Bone marrow (tissue), 2 donors: ENCODE measurements around the gene TSPAN3.

Experiments used
- DNase-seq, 2 donors: peaks; one replicate each; lab custom pipeline; 2025; lab: John Stamatoyannopoulos, UW

Gene TSPAN3

GRCh38 chr15:77009646-77010311 lies 61.1 kb downstream of the TSPAN3 start:
- DNase-seq: no peak

GRCh38 chr15:77009176-77009575 lies 61.7 kb downstream of the TSPAN3 start:
- no peak for DNase-seq

- no peak for DNase-seq
Measured at GRCh38 chr15:77004189-77004588, 66.7 kb downstream of the TSPAN3 start.

- DNase-seq: peak in 1 of 2 donors; percentile 66
Measured at GRCh38 chr15:77002954-77003912, 67.7 kb downstream of the TSPAN3 start.

GRCh38 chr15:77002436-77002835 lies 68.5 kb downstream of the TSPAN3 start:
- no peak for DNase-seq

GRCh38 chr15:77001966-77002365 lies 68.9 kb downstream of the TSPAN3 start:
- DNase-seq: no peak

DNA sequence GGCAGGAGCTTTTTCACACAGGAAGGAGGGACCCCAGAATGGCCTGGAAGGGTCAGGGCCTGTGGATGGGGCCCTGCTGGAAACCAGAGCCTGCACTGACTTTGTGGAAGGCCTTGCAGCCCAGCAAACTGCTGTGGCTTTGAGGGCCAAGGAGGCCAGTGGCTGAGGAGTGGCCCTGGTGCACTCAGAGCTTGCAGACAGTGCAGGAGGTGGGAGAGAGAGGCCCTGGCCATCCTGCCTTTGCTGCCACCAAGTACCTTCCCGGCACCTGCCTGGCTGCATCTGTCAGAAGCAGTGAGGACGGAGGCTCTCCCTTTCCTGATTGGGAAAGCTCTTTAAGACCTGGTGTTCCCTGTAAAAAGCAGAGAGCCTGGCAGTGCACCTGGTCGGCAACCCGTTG lies 69.6 kb downstream of the TSPAN3 start:
- DNase-seq: no peak

GRCh38 chr15:76999996-77000395 lies 70.9 kb downstream of the TSPAN3 start:
- DNase-seq: no peak

- DNase-seq: no peak
Measured at GRCh38 chr15:76998663-76999285, 72.1 kb downstream of the TSPAN3 start.

DNA sequence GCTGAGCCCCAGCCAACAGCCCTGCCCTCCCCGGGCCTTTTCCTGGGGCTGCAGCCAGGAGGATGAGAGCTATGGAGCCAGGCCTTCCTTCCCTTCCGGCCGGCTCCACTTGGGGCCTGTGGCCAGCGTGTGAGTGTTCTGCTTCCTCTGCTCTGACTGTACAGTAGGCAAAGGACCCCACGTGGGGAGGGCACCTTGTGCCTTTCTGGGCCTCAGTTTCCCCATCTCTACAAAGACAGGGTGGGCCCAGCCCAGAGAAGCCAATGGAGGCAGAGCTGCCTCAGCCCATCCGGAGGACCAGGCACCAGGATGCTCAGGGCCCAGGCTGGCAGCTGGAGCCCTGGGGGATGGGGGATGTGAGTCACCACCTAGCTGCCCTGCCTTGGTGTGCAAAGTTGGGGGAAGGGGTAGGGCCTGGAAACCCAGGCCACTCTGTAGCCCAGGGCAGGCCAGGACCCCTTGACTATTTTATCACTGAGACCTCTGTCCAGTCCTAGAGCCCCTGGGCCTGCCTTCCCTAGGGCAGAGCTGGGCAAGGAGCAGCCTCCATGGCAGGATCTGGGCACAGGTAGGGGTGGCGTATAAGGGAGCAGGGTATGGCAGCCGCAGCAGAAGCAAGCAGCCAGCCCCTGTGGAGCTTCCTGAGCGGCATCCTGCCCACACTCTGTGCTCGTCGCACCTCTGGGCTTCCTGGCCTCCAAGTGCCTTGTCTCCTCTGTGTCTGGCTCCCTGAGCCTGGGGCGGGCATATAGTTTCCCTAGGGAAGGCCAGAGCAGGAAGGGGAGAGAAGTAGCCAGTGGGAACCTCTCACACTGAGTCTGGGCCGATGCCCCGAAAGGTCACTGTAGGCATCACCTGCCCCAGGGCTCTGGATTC lies 74.1 kb downstream of the TSPAN3 start:
- DNase-seq: no peak

DNA sequence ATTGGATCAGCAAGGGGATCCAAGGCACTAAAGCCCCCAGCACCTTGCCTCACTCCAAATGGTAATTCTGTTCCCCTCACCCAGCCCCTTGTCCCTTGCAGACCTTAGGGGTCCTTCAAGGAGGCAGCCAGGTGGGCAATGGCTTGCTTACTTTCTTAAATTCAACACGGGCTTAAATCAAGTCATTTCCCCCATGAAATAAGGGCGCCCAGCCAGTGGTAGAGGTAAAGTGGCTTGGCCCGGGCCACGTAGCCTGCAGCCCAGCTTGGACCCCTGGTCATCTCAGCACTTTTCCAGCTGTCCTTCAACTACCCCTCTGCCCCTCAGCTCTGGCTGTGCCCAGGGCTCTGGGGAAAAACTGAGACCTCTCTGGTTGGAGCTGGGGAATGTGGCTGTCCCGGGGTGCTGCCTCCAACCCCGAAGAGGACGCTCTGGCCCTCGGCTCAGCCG lies 74.8 kb downstream of the TSPAN3 start:
- DNase-seq: no peak

DNA sequence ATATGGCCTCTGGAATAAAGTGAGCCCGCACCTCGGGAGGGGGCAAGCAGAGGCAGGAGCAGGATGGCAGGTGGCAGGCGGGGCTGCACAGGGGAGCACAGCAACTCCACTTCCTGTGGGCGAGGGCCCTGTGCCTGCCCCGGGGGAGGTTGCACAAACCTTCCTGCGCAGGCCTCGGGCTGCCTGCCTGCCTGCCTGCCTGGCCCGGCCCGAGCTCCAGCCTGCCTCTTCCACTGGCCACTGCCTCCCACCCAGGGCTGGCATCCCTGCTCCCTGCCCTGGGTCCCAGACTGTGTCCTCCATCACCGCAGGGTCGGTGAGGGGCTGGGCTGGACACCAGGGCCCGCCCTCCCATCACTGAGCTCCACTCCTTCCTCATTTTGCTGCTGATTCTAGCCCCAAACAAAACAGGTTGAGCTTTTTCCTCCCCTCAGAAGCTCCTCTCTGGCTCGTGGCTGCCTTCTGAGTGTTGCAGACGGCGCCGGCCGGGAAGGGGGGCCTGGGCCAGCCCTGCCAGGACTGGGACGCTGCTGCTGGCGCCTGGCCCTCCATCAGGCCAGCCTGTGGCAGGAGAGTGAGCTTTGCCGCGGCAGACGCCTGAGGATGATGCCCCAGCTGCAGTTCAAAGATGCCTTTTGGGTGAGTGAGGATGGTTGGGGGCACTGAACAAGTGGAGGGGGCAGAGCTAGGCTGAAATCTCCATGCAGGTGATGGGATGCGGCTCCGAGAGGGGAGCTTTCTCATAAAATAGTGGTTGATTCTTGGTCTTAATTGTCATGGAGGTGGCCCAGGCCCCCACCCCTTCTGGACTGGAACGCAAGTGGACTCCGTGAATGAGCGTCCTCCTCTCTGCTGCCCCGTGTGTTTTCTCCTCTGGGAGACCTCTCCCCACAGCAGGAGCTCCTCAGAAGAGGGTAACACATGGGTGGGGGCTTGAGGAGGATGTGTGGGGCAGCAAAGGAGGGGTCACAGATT lies 75.7 kb downstream of the TSPAN3 start, which contains the start of gene PSTPIP1:
Gene PSTPIP1 (plus strand): TSS at position 156 of the 975 bp plus-strand sequence. CDS start 448 bp downstream, at position 604.
- DNase-seq: peak in 1 of 2 donors; percentile 52

DNA sequence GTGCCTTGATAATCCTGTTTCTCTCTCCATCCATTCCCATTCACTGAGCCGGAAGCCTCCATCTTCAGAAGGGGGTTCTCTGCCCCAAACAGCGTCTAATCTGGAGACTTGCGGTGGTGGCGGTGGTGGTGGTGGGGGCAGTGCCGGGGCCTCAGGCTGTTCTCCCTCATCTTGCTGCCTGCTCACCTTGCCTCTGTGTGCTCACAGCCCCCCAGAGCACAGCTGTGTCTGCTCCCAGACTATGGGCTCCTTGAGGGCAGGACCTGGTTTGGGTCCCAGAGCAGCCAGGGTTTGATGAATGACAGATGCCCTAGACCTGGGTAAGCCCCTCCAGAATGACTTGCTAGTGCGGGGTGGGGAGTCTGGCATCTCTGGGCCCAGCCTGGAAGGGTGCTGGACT lies 76.4 kb downstream of the TSPAN3 start:
- no peak for DNase-seq

DNA sequence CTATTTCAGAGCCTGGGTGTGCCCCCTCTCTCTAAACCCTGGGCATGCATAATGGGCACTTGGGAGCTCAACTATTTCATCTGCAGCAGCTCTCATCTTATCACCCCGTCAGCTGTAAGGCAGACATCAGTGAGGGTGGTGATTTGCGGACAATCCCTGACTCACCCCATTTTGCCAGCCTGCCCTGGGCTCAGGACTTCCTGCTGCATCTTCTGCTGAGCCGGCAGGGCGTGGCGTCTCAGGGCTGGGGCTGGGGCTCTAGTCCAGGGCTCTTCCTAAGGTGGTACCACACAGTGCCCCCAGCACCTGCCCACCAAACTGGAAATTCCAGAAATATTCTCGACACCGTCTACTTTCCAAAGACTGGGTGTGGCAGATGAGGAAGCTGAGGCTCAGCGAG lies 76.9 kb downstream of the TSPAN3 start:
- peak in 1 of 2 donors; percentile 36 for DNase-seq

- DNase-seq: no peak
Measured at GRCh38 chr15:76993114-76993725, 77.7 kb downstream of the TSPAN3 start.

DNA sequence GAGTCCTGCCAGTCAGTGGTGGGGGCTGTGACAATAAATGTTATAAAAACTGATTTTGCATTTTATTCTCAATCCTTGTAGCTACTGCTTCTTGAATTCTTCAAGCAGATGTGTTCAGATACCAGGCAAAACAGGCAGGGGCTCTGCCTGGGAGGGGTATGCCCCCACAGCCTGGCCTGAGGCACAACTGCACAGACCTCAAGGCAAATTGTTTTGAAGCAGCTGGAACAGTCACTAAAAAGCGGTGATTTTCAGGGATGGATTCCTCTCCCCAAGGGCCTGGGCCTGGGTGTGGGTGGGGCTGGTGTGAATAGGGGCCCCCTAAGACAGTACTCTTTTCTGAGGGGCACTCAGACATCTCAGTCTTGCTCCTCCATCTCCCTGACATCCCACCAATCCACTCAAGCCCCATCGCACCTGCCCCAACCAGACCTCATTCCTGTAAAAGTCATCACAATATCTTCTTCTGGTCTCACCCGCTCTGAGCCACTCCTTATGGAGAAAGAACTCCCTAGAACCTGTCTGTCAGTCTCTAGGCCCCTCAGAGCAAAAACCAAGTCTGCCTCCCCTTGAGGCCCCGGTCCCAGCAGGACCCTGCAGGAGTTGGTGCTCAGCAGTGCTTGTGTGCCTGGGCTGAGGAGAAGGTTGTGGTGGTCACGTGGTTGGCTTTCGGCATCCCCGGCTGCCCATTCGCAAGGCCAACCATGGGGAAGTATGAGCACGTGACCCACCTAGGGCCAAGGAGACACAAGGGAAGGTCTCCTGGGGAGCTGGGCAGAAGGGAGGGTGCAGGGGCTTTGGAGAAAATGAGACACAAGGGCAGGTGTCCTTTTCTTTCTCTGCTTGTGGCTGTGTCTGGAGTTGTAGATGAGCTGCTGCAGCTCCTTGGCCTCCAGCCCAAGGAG lies 78.9 kb downstream of the TSPAN3 start:
- DNase-seq: no peak
